Endothelial cell (in vitro differentiated cells): ENCODE data around the gene KCND2. TPM values are rescaled to one million over a fixed set of nuclear protein-coding genes. Genes with fewer than 3 reads are reported as not detected.

Experiments
- DNase-seq: peaks from one replicate; pipeline ENCODE4 v3.0.0; 2021; ENCODE audit warnings: low spot score
- H3K27ac Mint-ChIP-seq: one replicate; pipeline ENCODE4 v1.8.0; 2021; ENCODE audit warnings: mixed read lengths, inconsistent platforms; ENCODE audit not compliant: unreplicated experiment
- H3K27me3 Mint-ChIP-seq: one replicate; pipeline ENCODE4 v1.8.0; 2021; ENCODE audit warnings: mild to moderate bottlenecking, moderate library complexity, mixed read lengths, inconsistent platforms; ENCODE audit not compliant: unreplicated experiment
- H3K36me3 Mint-ChIP-seq: one replicate; pipeline ENCODE4 v1.8.0; 2021; ENCODE audit warnings: mild to moderate bottlenecking, low read depth, mixed read lengths, inconsistent platforms; ENCODE audit not compliant: unreplicated experiment
- H3K4me1 Mint-ChIP-seq: one replicate; pipeline ENCODE4 v1.8.0; 2021; ENCODE audit warnings: mild to moderate bottlenecking, mixed read lengths, inconsistent platforms; ENCODE audit not compliant: unreplicated experiment
- H3K4me3 Mint-ChIP-seq: one replicate; pipeline ENCODE4 v1.8.0; 2021; ENCODE audit warnings: mild to moderate bottlenecking, mixed read lengths, inconsistent platforms; ENCODE audit not compliant: unreplicated experiment
- H3K9me3 Mint-ChIP-seq: one replicate; pipeline ENCODE4 v1.8.0; 2021; ENCODE audit warnings: mixed read lengths, inconsistent platforms; ENCODE audit not compliant: unreplicated experiment
- total RNA-seq: library from RNA; stranded (reverse); fragmentation: NEBNext Ultra II Directional; extraction: Animal tissue kit (Norgen Biotek cat#: 25700); gene quantifications from one replicate; pipeline ENCODE4 v1.2.1, GENCODE V29; 2021; ENCODE audit not compliant: unreplicated experiment
- TF ChIP-seq, protein P1 (sequence below): fragments of 200-600 bp; sonication (generic); IDR thresholded peaks from one replicate; pipeline ENCODE4 v1.5.0; 2021; ENCODE audit warnings: antibody characterized with exemption; ENCODE audit not compliant: unreplicated experiment

Gene KCND2
- total RNA-seq, 1 donor from 2014 or later, result 0.28 TPM

- Mint-ChIP-seq H3K4me1 (peaks cover 4% of the 10 kb centered on the region), H3K9me3 (no peaks in the 10 kb centered on the region), H3K27me3 (no peaks in the 10 kb centered on the region), H3K4me3 (no peak overlapping the region), H3K27ac (no peak overlapping the region), H3K36me3 (no peaks in the 10 kb centered on the region)
- DNase-seq, result no peak
- TF ChIP-seq, protein P1, sequence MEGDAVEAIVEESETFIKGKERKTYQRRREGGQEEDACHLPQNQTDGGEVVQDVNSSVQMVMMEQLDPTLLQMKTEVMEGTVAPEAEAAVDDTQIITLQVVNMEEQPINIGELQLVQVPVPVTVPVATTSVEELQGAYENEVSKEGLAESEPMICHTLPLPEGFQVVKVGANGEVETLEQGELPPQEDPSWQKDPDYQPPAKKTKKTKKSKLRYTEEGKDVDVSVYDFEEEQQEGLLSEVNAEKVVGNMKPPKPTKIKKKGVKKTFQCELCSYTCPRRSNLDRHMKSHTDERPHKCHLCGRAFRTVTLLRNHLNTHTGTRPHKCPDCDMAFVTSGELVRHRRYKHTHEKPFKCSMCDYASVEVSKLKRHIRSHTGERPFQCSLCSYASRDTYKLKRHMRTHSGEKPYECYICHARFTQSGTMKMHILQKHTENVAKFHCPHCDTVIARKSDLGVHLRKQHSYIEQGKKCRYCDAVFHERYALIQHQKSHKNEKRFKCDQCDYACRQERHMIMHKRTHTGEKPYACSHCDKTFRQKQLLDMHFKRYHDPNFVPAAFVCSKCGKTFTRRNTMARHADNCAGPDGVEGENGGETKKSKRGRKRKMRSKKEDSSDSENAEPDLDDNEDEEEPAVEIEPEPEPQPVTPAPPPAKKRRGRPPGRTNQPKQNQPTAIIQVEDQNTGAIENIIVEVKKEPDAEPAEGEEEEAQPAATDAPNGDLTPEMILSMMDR, result no peak
Observed at GRCh38 chr7:120412139-120413050, 139.4 kb downstream of the KCND2 start.

- Mint-ChIP-seq H3K36me3 (no peaks in the 10 kb centered on the region), H3K27me3 (no peaks in the 10 kb centered on the region), H3K4me3 (no peak overlapping the region), H3K4me1 (peaks cover 4% of the 10 kb centered on the region), H3K27ac (no peak overlapping the region), H3K9me3 (no peaks in the 10 kb centered on the region)
- DNase-seq, result no peak
- TF ChIP-seq, protein P1, result no peak
Observed at GRCh38 chr7:120413164-120413563, 140.2 kb downstream of the KCND2 start.

DNA sequence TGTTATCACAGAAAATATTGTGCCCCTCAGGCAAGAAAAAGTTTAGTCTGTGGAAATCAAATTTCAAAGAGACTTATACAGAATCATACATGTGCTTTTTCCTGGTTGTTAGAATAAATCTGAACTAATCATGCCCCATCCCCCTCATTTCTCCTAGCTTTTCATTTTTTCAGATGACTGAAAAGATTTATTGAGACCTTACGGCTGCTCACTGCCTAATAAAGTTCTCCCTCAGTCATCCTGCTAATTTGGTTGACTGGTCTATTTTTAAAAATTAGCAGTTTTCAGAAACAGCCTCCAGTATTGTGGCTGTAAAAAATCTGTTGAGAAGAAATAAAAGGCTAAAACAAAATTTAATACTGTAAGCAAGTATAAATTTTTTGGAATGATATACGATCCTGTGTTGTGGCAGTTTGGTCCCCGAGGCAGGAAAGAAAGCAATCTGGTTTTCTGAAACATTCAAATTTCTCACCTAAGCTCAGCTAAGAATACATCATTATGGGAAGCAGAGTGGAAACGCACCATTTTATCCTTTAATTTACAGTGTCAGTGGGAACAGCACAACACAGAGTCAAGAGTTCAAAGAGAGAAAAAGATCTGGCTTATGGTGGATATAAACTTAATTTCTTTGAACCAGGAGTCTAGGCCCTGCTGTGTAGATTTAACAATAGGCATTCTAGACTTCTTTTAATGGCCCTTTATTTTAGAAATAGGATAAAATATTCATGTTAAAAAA is 144.4 kb downstream of the KCND2 start:
- H3K36me3 Mint-ChIP-seq, result no peaks in the 10 kb centered on the region
- DNase-seq, result no peak
- H3K4me1 Mint-ChIP-seq, result peaks cover 3% of the 10 kb centered on the region
- no peaks in the 10 kb centered on the region for H3K9me3 Mint-ChIP-seq
- H3K27me3 Mint-ChIP-seq, result no peaks in the 10 kb centered on the region
- TF ChIP-seq, protein P1, result no peak
- no peak overlapping the region for H3K4me3 Mint-ChIP-seq
- H3K27ac Mint-ChIP-seq, result no peak overlapping the region

- Mint-ChIP-seq H3K36me3 (no peaks in the 10 kb centered on the region), H3K9me3 (no peaks in the 10 kb centered on the region), H3K27ac (no peak overlapping the region), H3K4me1 (no peaks in the 10 kb centered on the region), H3K4me3 (no peak overlapping the region), H3K27me3 (no peaks in the 10 kb centered on the region)
- TF ChIP-seq, protein P1, result no peak
- DNase-seq, result no peak
Observed at GRCh38 chr7:120421151-120421651, 148.2 kb downstream of the KCND2 start.
